ENCODE results near the gene TRAPPC14.

Gene TRAPPC14

DNA sequence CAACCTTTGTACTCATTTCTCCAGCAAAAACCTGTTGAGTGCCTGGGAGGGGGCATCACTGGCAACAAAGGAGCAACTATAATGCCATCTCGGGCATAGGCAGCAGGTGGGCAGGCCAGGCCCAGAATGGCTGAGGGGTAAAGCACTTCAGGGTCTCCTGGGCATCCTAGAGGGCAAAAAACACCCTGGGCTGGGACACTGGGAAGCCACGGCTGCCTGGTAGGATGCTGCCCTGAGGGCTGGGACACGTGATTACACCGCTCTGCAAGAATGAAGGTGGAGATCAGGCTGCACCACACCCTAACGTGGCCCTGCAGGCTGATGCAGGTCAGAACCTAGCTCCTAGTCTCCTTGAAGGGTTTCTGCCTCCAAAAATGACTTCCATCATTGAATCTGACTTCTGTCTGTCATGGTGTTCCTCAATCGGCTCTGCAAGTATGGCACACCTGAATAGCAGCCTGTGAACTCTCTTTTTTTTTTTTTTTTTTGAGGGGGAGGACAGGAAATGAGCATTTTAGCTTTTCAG lies 4.5 kb upstream of the TRAPPC14 start:
- no peak for DNase-seq (ENCODE audit: extremely low read depth, low read depth)
- TF ChIP-seq, protein P1, sequence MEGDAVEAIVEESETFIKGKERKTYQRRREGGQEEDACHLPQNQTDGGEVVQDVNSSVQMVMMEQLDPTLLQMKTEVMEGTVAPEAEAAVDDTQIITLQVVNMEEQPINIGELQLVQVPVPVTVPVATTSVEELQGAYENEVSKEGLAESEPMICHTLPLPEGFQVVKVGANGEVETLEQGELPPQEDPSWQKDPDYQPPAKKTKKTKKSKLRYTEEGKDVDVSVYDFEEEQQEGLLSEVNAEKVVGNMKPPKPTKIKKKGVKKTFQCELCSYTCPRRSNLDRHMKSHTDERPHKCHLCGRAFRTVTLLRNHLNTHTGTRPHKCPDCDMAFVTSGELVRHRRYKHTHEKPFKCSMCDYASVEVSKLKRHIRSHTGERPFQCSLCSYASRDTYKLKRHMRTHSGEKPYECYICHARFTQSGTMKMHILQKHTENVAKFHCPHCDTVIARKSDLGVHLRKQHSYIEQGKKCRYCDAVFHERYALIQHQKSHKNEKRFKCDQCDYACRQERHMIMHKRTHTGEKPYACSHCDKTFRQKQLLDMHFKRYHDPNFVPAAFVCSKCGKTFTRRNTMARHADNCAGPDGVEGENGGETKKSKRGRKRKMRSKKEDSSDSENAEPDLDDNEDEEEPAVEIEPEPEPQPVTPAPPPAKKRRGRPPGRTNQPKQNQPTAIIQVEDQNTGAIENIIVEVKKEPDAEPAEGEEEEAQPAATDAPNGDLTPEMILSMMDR (IDR thresholded peaks at IDR 0.05; ENCODE audit: low read depth, low read length, missing control alignments): no peak
- no peak overlapping the region for H3K4me3 ChIP-seq (replicated peaks; ENCODE audit: low read depth, low read length)

DNA sequence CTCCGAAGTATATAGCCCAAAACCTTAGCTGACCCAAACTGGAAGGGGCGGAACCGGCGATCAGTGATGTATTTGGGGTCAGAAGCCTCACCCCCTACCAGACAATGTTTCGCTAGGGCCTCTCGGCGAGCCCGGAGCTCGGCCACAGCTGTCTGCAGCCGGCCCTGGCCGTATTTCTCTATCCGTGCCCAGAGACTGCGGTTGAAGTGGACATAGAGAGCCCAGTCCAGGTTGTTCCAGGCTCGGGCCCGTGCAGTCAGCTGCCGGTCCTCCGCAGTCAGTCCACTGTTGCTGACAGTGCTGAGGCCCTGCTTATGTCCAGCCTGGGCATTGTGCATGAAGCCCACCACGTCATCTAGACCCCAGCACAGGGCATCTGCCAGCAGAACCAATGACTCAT lies 1.5 kb upstream of the TRAPPC14 start:
- TF ChIP-seq, protein P1 (IDR thresholded peaks at IDR 0.05; ENCODE audit: low read depth, low read length, missing control alignments): no peak
- no peak overlapping the region for H3K4me3 ChIP-seq (replicated peaks; ENCODE audit: low read depth, low read length)
- no peak for DNase-seq (ENCODE audit: extremely low read depth, low read depth)

DNA sequence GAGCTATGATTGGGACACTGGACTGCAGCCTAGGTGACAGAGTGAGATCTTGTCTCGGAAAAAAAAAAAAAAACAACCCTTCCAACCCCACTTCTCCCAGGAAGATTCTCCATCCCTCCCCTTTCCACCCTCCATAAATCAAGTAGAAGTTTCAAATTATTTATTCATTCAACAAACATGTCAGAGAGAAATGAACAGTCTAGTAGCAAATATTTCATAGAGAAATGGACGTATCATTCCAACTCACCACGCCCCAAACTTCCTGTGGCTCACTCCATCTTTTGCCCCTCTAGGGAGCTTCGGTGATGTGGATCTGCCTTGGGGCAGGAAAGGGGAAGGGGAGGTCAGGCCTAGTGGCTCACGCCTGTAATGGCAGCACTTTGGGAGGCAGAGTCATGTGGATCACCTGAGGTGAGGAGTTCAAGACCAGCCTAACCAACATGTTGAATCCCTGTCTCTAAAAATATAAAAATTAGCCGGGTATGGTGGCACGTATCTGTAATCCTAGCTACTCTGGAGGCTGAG lies 638 bp upstream of the TRAPPC14 start:
- H3K4me3 ChIP-seq (replicated peaks; ENCODE audit: low read depth, low read length): peak overlapping the region; percentile 76
- TF ChIP-seq, protein P1 (IDR thresholded peaks at IDR 0.05; ENCODE audit: low read depth, low read length, missing control alignments): no peak
- no peak for DNase-seq (ENCODE audit: extremely low read depth, low read depth)

DNA sequence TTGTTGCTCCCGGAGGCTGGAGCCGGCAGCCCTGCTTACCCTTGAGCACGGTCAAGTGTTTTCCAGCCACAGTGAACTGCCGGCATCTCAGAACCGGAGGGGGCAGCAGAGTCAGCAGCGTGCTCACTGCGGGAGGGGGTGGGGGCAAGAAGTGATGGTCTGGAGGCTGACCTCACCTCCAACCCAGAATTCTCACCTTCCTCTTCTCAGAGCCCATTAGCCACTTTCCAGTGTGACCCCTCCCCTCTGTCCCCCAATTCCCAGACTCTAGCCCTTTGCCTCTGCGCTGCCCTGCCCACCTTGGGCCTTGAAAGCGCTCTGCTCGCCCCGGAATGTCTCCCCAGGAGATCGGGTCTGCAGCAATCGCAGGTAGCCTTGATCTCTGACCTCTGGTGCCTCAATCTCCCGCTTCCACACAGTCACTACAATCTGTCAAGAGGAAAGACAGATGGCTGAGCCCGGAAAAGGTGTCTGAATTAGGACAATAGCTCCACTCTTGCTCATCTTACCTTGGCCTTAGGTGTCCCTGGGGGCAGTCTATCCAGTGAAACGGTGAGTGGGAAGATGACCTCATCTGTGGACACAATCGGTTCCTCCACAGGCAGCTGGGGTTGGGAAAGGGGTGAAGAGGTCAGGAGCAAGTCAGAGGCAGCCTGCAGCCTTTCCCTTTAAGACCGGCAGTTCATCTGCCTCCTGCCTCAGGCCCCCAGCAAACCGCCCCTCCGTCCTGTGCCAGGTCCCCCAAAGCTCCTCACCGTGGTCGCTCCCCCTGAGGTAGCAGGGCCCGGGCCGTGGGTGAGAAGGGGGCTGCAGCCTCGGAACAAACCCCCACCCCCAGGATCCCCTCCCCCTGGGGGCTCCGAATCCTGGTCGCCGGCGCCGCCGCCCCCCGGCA lies 942 bp downstream of the TRAPPC14 start:
- peak overlapping the region; percentile 76 for H3K4me3 ChIP-seq (replicated peaks; ENCODE audit: low read depth, low read length)
- TF ChIP-seq, protein P1 (IDR thresholded peaks at IDR 0.05; ENCODE audit: low read depth, low read length, missing control alignments): peak; percentile 13
- no peak for DNase-seq (ENCODE audit: extremely low read depth, low read depth)

DNA sequence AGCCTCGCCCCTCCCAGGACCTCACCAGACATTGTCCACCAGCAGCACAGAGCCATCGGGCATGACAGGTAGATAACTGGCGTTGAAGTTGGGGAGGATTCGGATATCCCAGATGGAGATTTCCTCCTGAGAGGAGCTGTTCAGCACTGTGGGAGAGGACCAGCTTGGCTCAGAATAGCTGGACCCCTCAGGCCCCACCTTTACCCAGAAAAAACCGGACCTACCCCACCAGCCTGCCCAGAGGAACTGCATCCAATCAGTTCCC lies 1.5 kb downstream of the TRAPPC14 start:
- TF ChIP-seq, protein P1 (IDR thresholded peaks at IDR 0.05; ENCODE audit: low read depth, low read length, missing control alignments): no peak
- H3K4me3 ChIP-seq (replicated peaks; ENCODE audit: low read depth, low read length): peak overlapping the region; percentile 76

DNA sequence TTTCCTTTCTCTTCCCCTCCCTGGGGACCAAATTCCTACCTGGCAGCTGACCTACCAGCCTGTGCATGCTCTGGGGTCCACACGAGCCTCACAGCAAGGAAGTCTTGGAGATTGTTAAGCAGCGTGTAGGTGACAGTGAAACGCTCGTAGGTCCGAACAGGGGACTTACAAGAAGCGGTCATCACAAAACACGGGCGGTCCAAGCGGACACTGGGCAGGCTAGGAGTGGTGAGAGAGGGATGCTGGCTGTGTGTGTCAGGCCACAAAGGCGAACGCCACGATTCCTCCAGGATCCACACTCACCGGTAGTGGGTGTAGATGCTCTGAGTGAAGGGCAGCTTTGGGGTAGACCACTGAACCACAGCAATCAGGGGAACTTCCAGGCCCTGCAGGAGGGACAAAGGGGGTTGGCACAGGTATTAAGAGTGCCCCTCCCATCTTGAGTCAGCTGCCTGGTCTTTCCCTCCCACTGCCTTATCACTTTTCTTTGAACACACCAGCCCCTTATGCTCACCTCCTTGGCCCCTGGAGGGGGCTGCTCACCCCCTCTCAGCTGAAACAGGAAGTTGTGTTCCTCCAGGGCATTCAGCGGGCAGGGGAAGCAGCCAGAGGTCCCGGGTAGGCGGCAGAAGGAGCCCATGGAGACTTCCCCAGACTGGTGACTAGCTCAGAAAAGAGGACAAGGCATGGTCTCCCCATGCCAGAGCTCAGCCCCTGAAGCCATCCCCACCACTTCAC lies 2.0 kb downstream of the TRAPPC14 start:
- TF ChIP-seq, protein P1 (IDR thresholded peaks at IDR 0.05; ENCODE audit: low read depth, low read length, missing control alignments): no peak
- no peak for DNase-seq (ENCODE audit: extremely low read depth, low read depth)
- H3K4me3 ChIP-seq (replicated peaks; ENCODE audit: low read depth, low read length): peak overlapping the region; percentile 76

More for the DNA sequence above, 1.5 kb downstream of the TRAPPC14 start:
- no peak for DNase-seq (ENCODE audit: extremely low read depth, low read depth)
